ENCODE results near the gene SMIM13.

GRCh38 chr6:11078266-11078665 lies 15.4 kb upstream of the SMIM13 start:
- TF ChIP-seq POLR2A (IDR thresholded peaks at IDR 0.05) (no peak), CTCF (IDR thresholded peaks at IDR 0.05 in 8 of 11, conservative IDR thresholded peaks at IDR 0.05 in 3 of 11) (no peak), POLR2AphosphoS5 (IDR thresholded peaks at IDR 0.05) (no peak)
